ENCODE measurements around the gene SSBP2. TPM values are rescaled to one million over a fixed set of nuclear protein-coding genes. Genes with fewer than 3 reads are reported as not detected.

Gene SSBP2
- total RNA-seq, 6 donors from 2014 or later, result 23.0 to 110 (median 32.9) TPM

DNA sequence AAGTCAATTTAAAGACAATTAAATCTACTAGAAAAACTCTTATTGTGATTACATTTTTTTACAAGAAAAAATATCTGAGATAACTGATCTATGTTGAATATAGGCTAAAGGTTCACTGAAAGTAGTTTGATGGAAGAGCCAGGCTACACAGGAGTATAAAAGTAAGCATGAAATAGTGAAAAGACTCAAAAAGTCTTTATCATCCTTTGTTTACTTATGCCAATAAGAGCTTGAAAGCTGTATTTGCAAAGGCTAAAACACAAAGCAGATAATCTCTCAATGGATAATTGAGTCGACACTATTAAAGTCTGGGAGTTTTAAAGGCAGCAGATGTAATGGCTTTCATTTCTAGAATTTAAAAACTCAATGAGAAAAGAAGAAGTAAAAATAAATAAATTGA, 42.0 kb downstream of the SSBP2 start:
- DNase-seq, result no peak
- Histone ChIP-seq H3K27ac (no peak overlapping the region), H3K36me3 (no peaks in the 10 kb centered on the region), H3K4me3 (no peak overlapping the region), H3K27me3 (no peaks in the 10 kb centered on the region), H3K4me1 (no peaks in the 10 kb centered on the region), H3K9me3 (no peaks in the 10 kb centered on the region)
- 63 to 71% methylated on average over 1 of the region's 1 CpG for WGBS, 2 donors
- TF ChIP-seq POLR2A (IDR thresholded peaks at IDR 0.05), result no peak
- TF ChIP-seq POLR2AphosphoS5 (IDR thresholded peaks at IDR 0.05), result no peak
- TF ChIP-seq, protein P1, sequence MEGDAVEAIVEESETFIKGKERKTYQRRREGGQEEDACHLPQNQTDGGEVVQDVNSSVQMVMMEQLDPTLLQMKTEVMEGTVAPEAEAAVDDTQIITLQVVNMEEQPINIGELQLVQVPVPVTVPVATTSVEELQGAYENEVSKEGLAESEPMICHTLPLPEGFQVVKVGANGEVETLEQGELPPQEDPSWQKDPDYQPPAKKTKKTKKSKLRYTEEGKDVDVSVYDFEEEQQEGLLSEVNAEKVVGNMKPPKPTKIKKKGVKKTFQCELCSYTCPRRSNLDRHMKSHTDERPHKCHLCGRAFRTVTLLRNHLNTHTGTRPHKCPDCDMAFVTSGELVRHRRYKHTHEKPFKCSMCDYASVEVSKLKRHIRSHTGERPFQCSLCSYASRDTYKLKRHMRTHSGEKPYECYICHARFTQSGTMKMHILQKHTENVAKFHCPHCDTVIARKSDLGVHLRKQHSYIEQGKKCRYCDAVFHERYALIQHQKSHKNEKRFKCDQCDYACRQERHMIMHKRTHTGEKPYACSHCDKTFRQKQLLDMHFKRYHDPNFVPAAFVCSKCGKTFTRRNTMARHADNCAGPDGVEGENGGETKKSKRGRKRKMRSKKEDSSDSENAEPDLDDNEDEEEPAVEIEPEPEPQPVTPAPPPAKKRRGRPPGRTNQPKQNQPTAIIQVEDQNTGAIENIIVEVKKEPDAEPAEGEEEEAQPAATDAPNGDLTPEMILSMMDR (IDR thresholded peaks at IDR 0.05), result no peak
- no peak for TF ChIP-seq EP300 (IDR thresholded peaks at IDR 0.05)
- ATAC-seq (ENCODE audit: low FRiP score in 2 of 2), result no peak

DNA sequence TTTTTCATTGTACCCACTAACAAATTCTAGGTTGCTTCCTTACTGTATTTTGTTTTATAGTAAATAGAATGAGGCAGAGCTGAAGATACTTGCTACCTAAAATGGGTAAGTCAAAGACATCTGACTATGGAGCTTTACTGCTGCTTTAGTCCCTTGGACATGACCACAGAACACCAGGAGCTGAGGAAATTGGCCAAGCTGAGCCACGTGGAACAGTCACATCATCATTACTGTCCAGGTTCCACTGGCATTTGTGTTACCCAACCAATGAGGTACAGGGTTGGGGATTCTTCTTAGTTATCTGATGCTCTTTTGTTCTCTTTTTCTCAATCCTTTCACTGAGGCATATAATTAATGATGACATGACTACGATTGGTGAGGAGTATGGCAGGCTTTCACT, 47.1 kb downstream of the SSBP2 start:
- Histone ChIP-seq H3K36me3 (no peaks in the 10 kb centered on the region), H3K4me3 (no peak overlapping the region), H3K9me3 (no peaks in the 10 kb centered on the region), H3K4me1 (no peaks in the 10 kb centered on the region), H3K27me3 (no peaks in the 10 kb centered on the region), H3K27ac (no peak overlapping the region)
- no peak for DNase-seq
- no peak for ATAC-seq (ENCODE audit: low FRiP score in 2 of 2)
- whole genome bisulfite sequencing, 2 donors, result 88 to 93% methylated on average over 2 of the region's 2 CpGs
- TF ChIP-seq, protein P1 (IDR thresholded peaks at IDR 0.05), result no peak
- no peak for TF ChIP-seq POLR2A (IDR thresholded peaks at IDR 0.05)
- no peak for TF ChIP-seq POLR2AphosphoS5 (IDR thresholded peaks at IDR 0.05)
- no peak for TF ChIP-seq EP300 (IDR thresholded peaks at IDR 0.05)

DNA sequence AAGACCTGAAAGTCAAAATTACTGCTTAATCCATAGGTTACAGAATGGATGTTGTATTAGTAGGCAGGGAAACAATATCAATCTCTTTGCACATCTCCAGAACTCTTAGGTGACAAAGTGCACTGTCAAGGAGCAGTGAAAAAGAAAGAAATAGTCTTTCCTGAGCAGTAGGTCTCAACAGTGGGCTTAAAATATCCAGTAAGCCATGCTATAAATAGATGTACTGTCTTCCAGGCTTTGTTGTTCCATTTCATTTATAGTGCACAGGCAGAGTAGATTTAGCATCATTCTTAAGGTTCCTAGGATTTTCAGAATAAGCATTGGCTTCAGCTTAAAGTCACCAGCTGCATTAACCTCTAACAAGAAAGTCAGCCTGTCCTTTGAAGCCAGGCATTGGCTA, 50.7 kb downstream of the SSBP2 start:
- Histone ChIP-seq H3K4me1 (no peaks in the 10 kb centered on the region), H3K4me3 (no peak overlapping the region), H3K27me3 (no peaks in the 10 kb centered on the region), H3K27ac (no peak overlapping the region), H3K36me3 (no peaks in the 10 kb centered on the region), H3K9me3 (no peaks in the 10 kb centered on the region)
- no peak for ATAC-seq (ENCODE audit: low FRiP score in 2 of 2)
- DNase-seq, result no peak
- TF ChIP-seq POLR2A (IDR thresholded peaks at IDR 0.05) (no peak), POLR2AphosphoS5 (IDR thresholded peaks at IDR 0.05) (no peak), EP300 (IDR thresholded peaks at IDR 0.05) (no peak)
- TF ChIP-seq, protein P1 (IDR thresholded peaks at IDR 0.05), result no peak

DNA sequence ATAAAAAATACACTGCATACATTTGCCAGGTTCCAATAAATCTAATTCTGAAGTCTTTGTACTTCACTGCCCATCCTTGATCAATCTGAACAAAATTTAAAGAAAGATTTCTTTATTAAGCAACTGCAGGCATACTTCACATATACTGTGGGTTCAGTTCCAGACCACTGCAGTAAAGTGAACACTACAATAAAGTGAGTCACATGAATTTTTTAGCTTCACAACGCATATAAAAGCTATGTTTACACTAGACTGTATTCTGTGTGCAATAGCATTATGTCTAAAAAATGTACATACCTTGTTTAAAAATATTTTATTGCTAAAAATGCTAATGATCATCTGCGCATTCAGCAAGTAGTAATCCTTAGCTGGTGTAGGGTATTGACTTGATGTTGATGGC, 52.1 kb downstream of the SSBP2 start:
- TF ChIP-seq EP300 (IDR thresholded peaks at IDR 0.05) (no peak), POLR2AphosphoS5 (IDR thresholded peaks at IDR 0.05) (no peak), POLR2A (IDR thresholded peaks at IDR 0.05) (no peak)
- TF ChIP-seq, protein P1 (IDR thresholded peaks at IDR 0.05), result no peak
- Histone ChIP-seq H3K27me3 (no peaks in the 10 kb centered on the region), H3K4me1 (no peaks in the 10 kb centered on the region), H3K36me3 (no peaks in the 10 kb centered on the region), H3K9me3 (no peaks in the 10 kb centered on the region), H3K4me3 (no peak overlapping the region), H3K27ac (no peak overlapping the region)
- ATAC-seq (ENCODE audit: low FRiP score in 2 of 2), result no peak
- 92 to 95% methylated on average over 2 of the region's 2 CpGs for WGBS, 2 donors
- no peak for DNase-seq
